GM23338 (cell line): ENCODE results near the gene LAYN. TPM values are rescaled to one million over a fixed set of nuclear protein-coding genes. Genes with fewer than 3 reads are reported as not detected.

Experiments
- ATAC-seq: fragments of 200-7000 bp; cut with Tn5 transposase; 3 replicates; pipeline ENCODE4 v1.9.1; 2020
- DNase-seq: peaks from one replicate; pipeline ENCODE4 v3.0.0-alpha.2; 2015; ENCODE audit warnings: low spot score
- H2AFZ ChIP-seq: fragments of 200-600 bp; sonication (generic); 2 replicates; pipeline ENCODE4 v1.8.0; 2016; ENCODE audit warnings: antibody characterized with exemption, mild to moderate bottlenecking, moderate library complexity
- H3F3A ChIP-seq: fragments of 200-600 bp; sonication (generic); replicated peaks from 2 replicates; pipeline ENCODE4 v1.8.0; 2017; ENCODE audit warnings: antibody characterized with exemption, mixed run types, low read depth
- H3K27ac ChIP-seq: fragments of 200-600 bp; sonication (generic); 2 replicates; pipeline ENCODE4 v1.6.1; 2016; ENCODE audit warnings: low read depth
- H3K27me3 ChIP-seq: fragments of 200-600 bp; sonication (generic); 2 replicates; pipeline ENCODE4 v1.8.0; 2016; ENCODE audit warnings: mild to moderate bottlenecking, mixed run types, moderate library complexity; ENCODE audit not compliant: insufficient read depth
- H3K36me3 ChIP-seq: fragments of 200-600 bp; sonication (generic); 2 replicates; pipeline ENCODE4 v1.8.0; 2016; ENCODE audit warnings: mild to moderate bottlenecking; ENCODE audit not compliant: insufficient read depth
- H3K4me1 ChIP-seq: fragments of 200-600 bp; sonication (generic); 2 replicates; pipeline ENCODE4 v1.8.0; 2016; ENCODE audit warnings: mild to moderate bottlenecking, moderate library complexity; ENCODE audit not compliant: insufficient read depth
- H3K4me2 ChIP-seq: fragments of 200-600 bp; sonication (generic); 2 replicates; pipeline ENCODE4 v1.7.1; 2017; ENCODE audit warnings: mixed run types
- H3K4me3 ChIP-seq: fragments of 200-600 bp; sonication (generic); 2 replicates; pipeline ENCODE4 v1.6.1; 2016; ENCODE audit warnings: mixed run types
- H3K79me2 ChIP-seq: fragments of 200-600 bp; sonication (generic); replicated peaks from 2 replicates; pipeline ENCODE4 v1.8.0; 2017; ENCODE audit warnings: mild to moderate bottlenecking; ENCODE audit not compliant: insufficient read depth
- H3K9me2 ChIP-seq: fragments of 200-600 bp; sonication (generic); 2 replicates; pipeline ENCODE4 v1.8.0; 2017; ENCODE audit not compliant: insufficient read depth
- H4K20me1 ChIP-seq: fragments of 200-600 bp; sonication (generic); replicated peaks from 2 replicates; pipeline ENCODE4 v1.8.0; 2017; ENCODE audit warnings: mild to moderate bottlenecking; ENCODE audit not compliant: insufficient read depth
- H3K27ac Mint-ChIP-seq: 2 replicates; pipeline ENCODE4 v1.8.0; 2020; ENCODE audit warnings: inconsistent platforms, mild to moderate bottlenecking, moderate library complexity, mixed read lengths
- H3K27me3 Mint-ChIP-seq: 3 replicates; pipeline ENCODE4 v1.8.0; 2022; ENCODE audit warnings: low read depth, mild to moderate bottlenecking, moderate library complexity, mixed read lengths, inconsistent platforms; ENCODE audit not compliant: insufficient read depth, poor library complexity
- H3K36me3 Mint-ChIP-seq: 3 replicates; pipeline ENCODE4 v1.8.0; 2021; ENCODE audit warnings: low read depth, mild to moderate bottlenecking, inconsistent platforms, moderate library complexity, mixed read lengths
- H3K4me1 Mint-ChIP-seq: 3 replicates; pipeline ENCODE4 v1.8.0; 2020; ENCODE audit warnings: mild to moderate bottlenecking, inconsistent platforms, mixed read lengths
- H3K4me3 Mint-ChIP-seq: 3 replicates; pipeline ENCODE4 v1.8.0; 2021; ENCODE audit warnings: moderate library complexity, mild to moderate bottlenecking, inconsistent platforms, mixed read lengths
- H3K9me3 Mint-ChIP-seq: 3 replicates; pipeline ENCODE4 v1.8.0; 2020; ENCODE audit warnings: moderate library complexity, mild to moderate bottlenecking, inconsistent platforms, mixed read lengths
- CREB1 ChIP-seq: fragments of 250-450 bp; sonication (Bioruptor Pico); IDR thresholded peaks from 2 replicates; pipeline ENCODE4 v1.5.0; 2020; ENCODE audit warnings: low read depth, mild to moderate bottlenecking, moderate library complexity
- EZH2 ChIP-seq: fragments of 200-600 bp; sonication (generic); IDR thresholded peaks from one replicate; pipeline ENCODE4 v1.8.0; 2017; ENCODE audit warnings: antibody characterized with exemption, mild to moderate bottlenecking, low read depth; ENCODE audit not compliant: unreplicated experiment
- JUNB ChIP-seq: IDR thresholded peaks from one replicate; pipeline ENCODE4 v1.6.1; 2016; ENCODE audit warnings: antibody characterized with exemption; ENCODE audit not compliant: unreplicated experiment
- NANOG ChIP-seq: IDR thresholded peaks from 2 replicates; pipeline ENCODE4 v1.6.1; 2016; ENCODE audit warnings: antibody characterized with exemption, borderline replicate concordance
- POLR2AphosphoS5 ChIP-seq: IDR thresholded peaks from 2 replicates; pipeline ENCODE4 v1.6.1; 2016; ENCODE audit warnings: antibody characterized with exemption, low read depth
- STAT1 ChIP-seq: IDR thresholded peaks from one replicate; pipeline ENCODE4 v1.6.1; 2016; ENCODE audit warnings: antibody characterized with exemption; ENCODE audit not compliant: unreplicated experiment
- ZNF114 ChIP-seq: fragments of 250-450 bp; sonication (Bioruptor Pico); IDR thresholded peaks from 2 replicates; pipeline ENCODE4 v1.5.0; 2020; ENCODE audit warnings: mild to moderate bottlenecking, moderate library complexity
- ZNF331 ChIP-seq: fragments of 250-450 bp; sonication (Bioruptor Pico); IDR thresholded peaks from 2 replicates; pipeline ENCODE4 v1.5.0; 2020; ENCODE audit warnings: low read depth, mild to moderate bottlenecking, moderate library complexity
- polyA plus RNA-seq: library from polyadenylated mRNA; unstranded; fragments of >200 nt; fragmentation: Nextera tagmentation; extraction: Ambion mirVana; gene quantifications from 2 replicates; pipeline ENCODE4 v1.2.1, GENCODE V29; 2016
- total RNA-seq: library from RNA; depleted of rRNA; stranded (reverse); fragments of >200 nt; shearing (Covaris generic); gene quantifications from 2 replicates; pipeline ENCODE4 v1.2.3, GENCODE V29; 2014
- TF ChIP-seq, protein P1 (sequence below): fragments of 250-450 bp; sonication (Bioruptor Pico); IDR thresholded peaks from 2 replicates; pipeline ENCODE4 v1.5.0; 2020; ENCODE audit warnings: mild to moderate bottlenecking, moderate library complexity
- TF ChIP-seq, protein P2 (sequence below), 2 experiments: fragments of 200-600 bp in 1 of 2; sonication (generic) in 1 of 2; conservative IDR thresholded peaks; 2 replicates each; pipeline versions ENCODE4 v1.5.1 to v1.6.1; 2016 to 2017; ENCODE audit warnings: antibody characterized with exemption in 2 of 2, low read depth in 2 of 2, mild to moderate bottlenecking in 2 of 2, moderate library complexity in 1 of 2
- TF ChIP-seq, protein P3 (sequence below): IDR thresholded peaks from 2 replicates; pipeline ENCODE4 v1.6.1; 2016; ENCODE audit warnings: antibody characterized with exemption
- TF ChIP-seq, protein P4 (sequence below): IDR thresholded peaks from one replicate; pipeline ENCODE4 v1.6.1; 2018; ENCODE audit warnings: antibody characterized with exemption; ENCODE audit not compliant: unreplicated experiment

LAYN gene
- total and polyA plus RNA-seq, 2 experiments from 2014 or later = 6.8 to 7.9 TPM

DNA sequence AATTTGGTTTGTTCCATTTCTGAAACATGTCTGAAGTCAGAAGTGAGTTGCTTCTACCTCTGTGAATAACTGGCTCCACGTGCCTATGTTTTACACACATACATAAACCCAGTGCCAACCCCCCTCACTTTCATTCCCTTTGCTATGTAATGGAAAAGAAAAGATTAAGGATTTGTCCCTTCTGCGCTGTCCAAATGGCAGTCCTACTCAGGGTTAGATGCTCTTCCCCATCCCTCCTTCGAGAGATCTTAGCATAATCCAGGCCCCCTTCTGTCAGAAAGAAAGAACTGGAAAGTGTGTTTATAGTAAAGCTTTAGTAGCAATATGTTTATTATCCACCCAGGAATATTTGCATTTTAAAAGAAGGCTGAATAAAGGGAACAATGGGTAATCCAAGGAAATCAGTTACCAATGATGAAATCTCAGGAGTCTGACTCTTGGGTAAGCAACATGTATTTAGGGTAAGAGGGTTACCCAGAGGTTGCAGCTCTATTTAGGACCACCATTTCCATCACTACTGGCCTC is 3.1 kb upstream of the LAYN start:
- Histone ChIP-seq H3K27ac (no peak overlapping the region), H3K4me3 (no peak overlapping the region), H3K4me2 (no peak overlapping the region), H3F3A (no peaks in the 10 kb centered on the region), H4K20me1 (no peaks in the 10 kb centered on the region), H2AFZ (no peak overlapping the region), H3K36me3 (no peaks in the 10 kb centered on the region), H3K4me1 (peaks cover 20% of the 10 kb centered on the region), H3K79me2 (no peaks in the 10 kb centered on the region), H3K27me3 (peaks cover 48% of the 10 kb centered on the region), H3K9me2 (no peaks in the 10 kb centered on the region; the same call in 1 of the 2 replicates)
- no peaks in the 10 kb centered on the region; the same call in 2 of the 3 replicates for H3K9me3 Mint-ChIP-seq
- H3K4me1 Mint-ChIP-seq = peaks cover 22% of the 10 kb centered on the region; the same call in 2 of the 3 replicates
- DNase-seq = no peak
- TF ChIP-seq STAT1 = no peak
- TF ChIP-seq, protein P1, sequence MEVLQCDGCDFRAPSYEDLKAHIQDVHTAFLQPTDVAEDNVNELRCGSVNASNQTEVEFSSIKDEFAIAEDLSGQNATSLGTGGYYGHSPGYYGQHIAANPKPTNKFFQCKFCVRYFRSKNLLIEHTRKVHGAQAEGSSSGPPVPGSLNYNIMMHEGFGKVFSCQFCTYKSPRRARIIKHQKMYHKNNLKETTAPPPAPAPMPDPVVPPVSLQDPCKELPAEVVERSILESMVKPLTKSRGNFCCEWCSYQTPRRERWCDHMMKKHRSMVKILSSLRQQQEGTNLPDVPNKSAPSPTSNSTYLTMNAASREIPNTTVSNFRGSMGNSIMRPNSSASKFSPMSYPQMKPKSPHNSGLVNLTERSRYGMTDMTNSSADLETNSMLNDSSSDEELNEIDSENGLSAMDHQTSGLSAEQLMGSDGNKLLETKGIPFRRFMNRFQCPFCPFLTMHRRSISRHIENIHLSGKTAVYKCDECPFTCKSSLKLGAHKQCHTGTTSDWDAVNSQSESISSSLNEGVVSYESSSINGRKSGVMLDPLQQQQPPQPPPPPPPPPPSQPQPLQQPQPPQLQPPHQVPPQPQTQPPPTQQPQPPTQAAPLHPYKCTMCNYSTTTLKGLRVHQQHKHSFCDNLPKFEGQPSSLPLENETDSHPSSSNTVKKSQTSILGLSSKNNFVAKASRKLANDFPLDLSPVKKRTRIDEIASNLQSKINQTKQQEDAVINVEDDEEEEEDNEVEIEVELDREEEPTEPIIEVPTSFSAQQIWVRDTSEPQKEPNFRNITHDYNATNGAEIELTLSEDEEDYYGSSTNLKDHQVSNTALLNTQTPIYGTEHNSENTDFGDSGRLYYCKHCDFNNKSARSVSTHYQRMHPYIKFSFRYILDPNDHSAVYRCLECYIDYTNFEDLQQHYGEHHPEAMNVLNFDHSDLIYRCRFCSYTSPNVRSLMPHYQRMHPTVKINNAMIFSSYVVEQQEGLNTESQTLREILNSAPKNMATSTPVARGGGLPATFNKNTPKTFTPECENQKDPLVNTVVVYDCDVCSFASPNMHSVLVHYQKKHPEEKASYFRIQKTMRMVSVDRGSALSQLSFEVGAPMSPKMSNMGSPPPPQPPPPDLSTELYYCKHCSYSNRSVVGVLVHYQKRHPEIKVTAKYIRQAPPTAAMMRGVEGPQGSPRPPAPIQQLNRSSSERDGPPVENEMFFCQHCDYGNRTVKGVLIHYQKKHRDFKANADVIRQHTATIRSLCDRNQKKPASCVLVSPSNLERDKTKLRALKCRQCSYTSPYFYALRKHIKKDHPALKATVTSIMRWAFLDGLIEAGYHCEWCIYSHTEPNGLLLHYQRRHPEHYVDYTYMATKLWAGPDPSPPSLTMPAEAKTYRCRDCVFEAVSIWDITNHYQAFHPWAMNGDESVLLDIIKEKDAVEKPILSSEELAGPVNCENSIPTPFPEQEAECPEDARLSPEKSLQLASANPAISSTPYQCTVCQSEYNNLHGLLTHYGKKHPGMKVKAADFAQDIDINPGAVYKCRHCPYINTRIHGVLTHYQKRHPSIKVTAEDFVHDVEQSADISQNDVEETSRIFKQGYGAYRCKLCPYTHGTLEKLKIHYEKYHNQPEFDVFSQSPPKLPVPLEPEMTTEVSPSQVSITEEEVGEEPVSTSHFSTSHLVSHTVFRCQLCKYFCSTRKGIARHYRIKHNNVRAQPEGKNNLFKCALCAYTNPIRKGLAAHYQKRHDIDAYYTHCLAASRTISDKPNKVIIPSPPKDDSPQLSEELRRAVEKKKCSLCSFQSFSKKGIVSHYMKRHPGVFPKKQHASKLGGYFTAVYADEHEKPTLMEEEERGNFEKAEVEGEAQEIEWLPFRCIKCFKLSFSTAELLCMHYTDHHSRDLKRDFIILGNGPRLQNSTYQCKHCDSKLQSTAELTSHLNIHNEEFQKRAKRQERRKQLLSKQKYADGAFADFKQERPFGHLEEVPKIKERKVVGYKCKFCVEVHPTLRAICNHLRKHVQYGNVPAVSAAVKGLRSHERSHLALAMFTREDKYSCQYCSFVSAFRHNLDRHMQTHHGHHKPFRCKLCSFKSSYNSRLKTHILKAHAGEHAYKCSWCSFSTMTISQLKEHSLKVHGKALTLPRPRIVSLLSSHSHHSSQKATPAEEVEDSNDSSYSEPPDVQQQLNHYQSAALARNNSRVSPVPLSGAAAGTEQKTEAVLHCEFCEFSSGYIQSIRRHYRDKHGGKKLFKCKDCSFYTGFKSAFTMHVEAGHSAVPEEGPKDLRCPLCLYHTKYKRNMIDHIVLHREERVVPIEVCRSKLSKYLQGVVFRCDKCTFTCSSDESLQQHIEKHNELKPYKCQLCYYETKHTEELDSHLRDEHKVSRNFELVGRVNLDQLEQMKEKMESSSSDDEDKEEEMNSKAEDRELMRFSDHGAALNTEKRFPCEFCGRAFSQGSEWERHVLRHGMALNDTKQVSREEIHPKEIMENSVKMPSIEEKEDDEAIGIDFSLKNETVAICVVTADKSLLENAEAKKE (CRISPR knock-in tag) = no peak
- no peak for TF ChIP-seq NANOG
- TF ChIP-seq EZH2 = no peak
- no peak for TF ChIP-seq POLR2AphosphoS5
- no peak for TF ChIP-seq JUNB
- TF ChIP-seq, protein P2, sequence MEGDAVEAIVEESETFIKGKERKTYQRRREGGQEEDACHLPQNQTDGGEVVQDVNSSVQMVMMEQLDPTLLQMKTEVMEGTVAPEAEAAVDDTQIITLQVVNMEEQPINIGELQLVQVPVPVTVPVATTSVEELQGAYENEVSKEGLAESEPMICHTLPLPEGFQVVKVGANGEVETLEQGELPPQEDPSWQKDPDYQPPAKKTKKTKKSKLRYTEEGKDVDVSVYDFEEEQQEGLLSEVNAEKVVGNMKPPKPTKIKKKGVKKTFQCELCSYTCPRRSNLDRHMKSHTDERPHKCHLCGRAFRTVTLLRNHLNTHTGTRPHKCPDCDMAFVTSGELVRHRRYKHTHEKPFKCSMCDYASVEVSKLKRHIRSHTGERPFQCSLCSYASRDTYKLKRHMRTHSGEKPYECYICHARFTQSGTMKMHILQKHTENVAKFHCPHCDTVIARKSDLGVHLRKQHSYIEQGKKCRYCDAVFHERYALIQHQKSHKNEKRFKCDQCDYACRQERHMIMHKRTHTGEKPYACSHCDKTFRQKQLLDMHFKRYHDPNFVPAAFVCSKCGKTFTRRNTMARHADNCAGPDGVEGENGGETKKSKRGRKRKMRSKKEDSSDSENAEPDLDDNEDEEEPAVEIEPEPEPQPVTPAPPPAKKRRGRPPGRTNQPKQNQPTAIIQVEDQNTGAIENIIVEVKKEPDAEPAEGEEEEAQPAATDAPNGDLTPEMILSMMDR (conservative IDR thresholded peaks at IDR 0.05; ENCODE audit: low read depth in 2 of 2) = no peak
- TF ChIP-seq CREB1 (CRISPR knock-in tag) = no peak
- no peak for TF ChIP-seq ZNF331 (CRISPR knock-in tag)
- TF ChIP-seq ZNF114 (CRISPR knock-in tag) = no peak
- TF ChIP-seq, protein P3, sequence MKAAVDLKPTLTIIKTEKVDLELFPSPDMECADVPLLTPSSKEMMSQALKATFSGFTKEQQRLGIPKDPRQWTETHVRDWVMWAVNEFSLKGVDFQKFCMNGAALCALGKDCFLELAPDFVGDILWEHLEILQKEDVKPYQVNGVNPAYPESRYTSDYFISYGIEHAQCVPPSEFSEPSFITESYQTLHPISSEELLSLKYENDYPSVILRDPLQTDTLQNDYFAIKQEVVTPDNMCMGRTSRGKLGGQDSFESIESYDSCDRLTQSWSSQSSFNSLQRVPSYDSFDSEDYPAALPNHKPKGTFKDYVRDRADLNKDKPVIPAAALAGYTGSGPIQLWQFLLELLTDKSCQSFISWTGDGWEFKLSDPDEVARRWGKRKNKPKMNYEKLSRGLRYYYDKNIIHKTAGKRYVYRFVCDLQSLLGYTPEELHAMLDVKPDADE = no peak
- TF ChIP-seq, protein P4, sequence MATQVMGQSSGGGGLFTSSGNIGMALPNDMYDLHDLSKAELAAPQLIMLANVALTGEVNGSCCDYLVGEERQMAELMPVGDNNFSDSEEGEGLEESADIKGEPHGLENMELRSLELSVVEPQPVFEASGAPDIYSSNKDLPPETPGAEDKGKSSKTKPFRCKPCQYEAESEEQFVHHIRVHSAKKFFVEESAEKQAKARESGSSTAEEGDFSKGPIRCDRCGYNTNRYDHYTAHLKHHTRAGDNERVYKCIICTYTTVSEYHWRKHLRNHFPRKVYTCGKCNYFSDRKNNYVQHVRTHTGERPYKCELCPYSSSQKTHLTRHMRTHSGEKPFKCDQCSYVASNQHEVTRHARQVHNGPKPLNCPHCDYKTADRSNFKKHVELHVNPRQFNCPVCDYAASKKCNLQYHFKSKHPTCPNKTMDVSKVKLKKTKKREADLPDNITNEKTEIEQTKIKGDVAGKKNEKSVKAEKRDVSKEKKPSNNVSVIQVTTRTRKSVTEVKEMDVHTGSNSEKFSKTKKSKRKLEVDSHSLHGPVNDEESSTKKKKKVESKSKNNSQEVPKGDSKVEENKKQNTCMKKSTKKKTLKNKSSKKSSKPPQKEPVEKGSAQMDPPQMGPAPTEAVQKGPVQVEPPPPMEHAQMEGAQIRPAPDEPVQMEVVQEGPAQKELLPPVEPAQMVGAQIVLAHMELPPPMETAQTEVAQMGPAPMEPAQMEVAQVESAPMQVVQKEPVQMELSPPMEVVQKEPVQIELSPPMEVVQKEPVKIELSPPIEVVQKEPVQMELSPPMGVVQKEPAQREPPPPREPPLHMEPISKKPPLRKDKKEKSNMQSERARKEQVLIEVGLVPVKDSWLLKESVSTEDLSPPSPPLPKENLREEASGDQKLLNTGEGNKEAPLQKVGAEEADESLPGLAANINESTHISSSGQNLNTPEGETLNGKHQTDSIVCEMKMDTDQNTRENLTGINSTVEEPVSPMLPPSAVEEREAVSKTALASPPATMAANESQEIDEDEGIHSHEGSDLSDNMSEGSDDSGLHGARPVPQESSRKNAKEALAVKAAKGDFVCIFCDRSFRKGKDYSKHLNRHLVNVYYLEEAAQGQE = no peak
- H3K27me3 Mint-ChIP-seq = peaks cover 47% of the 10 kb centered on the region
- no peak for ATAC-seq
- H3K4me3 Mint-ChIP-seq = no peak overlapping the region
- H3K36me3 Mint-ChIP-seq = no peaks in the 10 kb centered on the region; the same call in 1 of the 3 replicates
- no peak overlapping the region for H3K27ac Mint-ChIP-seq
